Astrocyte (in vitro differentiated cells and primary cell): Measurements from ENCODE around the gene BCAR1. TPM values are rescaled to one million over a fixed set of nuclear protein-coding genes. Genes with fewer than 3 reads are reported as not detected.
"Not testable (repeated sequence)": the region's sequence is repeated elsewhere in the genome, so short reads cannot be mapped to it uniquely, and the experiment has no call there.

Source experiments
- DNase-seq: peaks from one replicate; pipeline ENCODE4 v3.0.0-alpha.2; 2010; ENCODE audit warnings: low read depth
- FAIRE-seq: peaks from 2 replicates; lab custom pipeline; 2011; peaks lifted over from hg19 to GRCh38; lab: Jason Lieb, UNC
- H2AFZ ChIP-seq: 2 replicates; pipeline ENCODE4 v1.6.0; 2012; ENCODE audit warnings: low read depth, low read length, inconsistent platforms
- H3K27ac ChIP-seq: 2 replicates; pipeline ENCODE4 v1.5.1; 2011; ENCODE audit warnings: low read depth, low read length, inconsistent platforms
- H3K27me3 ChIP-seq: 2 replicates; pipeline ENCODE4 v1.6.0; 2011; ENCODE audit warnings: low read length, inconsistent platforms; ENCODE audit not compliant: insufficient read depth
- H3K36me3 ChIP-seq: 2 replicates; pipeline ENCODE4 v1.5.1; 2011; ENCODE audit warnings: low read length, inconsistent platforms; ENCODE audit not compliant: insufficient read depth
- H3K4me1 ChIP-seq: 2 replicates; pipeline ENCODE4 v1.5.1; 2011; ENCODE audit warnings: low read length, inconsistent platforms; ENCODE audit not compliant: insufficient read depth
- H3K4me2 ChIP-seq: 2 replicates; pipeline ENCODE4 v1.6.0; 2012; ENCODE audit warnings: low read length, inconsistent platforms
- H3K4me3 ChIP-seq: 2 replicates; pipeline ENCODE4 v1.5.1; 2011; ENCODE audit warnings: low read depth, mild to moderate bottlenecking, low read length, inconsistent platforms; ENCODE audit not compliant: insufficient read depth
- H3K79me2 ChIP-seq: 2 replicates; pipeline ENCODE4 v1.6.0; 2012; ENCODE audit warnings: mild to moderate bottlenecking, low read length, inconsistent platforms; ENCODE audit not compliant: insufficient read depth
- H3K9ac ChIP-seq: 2 replicates; pipeline ENCODE4 v1.6.0; 2012; ENCODE audit warnings: mild to moderate bottlenecking, low read length, inconsistent platforms
- H3K9me3 ChIP-seq: 2 replicates; pipeline ENCODE4 v1.5.1; 2012; ENCODE audit warnings: low read depth, mild to moderate bottlenecking, low read length, inconsistent platforms; ENCODE audit not compliant: insufficient read depth
- H4K20me1 ChIP-seq: 2 replicates; pipeline ENCODE4 v1.6.0; 2012; ENCODE audit warnings: low read length, inconsistent platforms; ENCODE audit not compliant: insufficient read depth
- H3K27ac Mint-ChIP-seq: one replicate; pipeline ENCODE4 v1.8.0; 2021; ENCODE audit warnings: mild to moderate bottlenecking, mixed read lengths; ENCODE audit not compliant: unreplicated experiment
- H3K27me3 Mint-ChIP-seq: one replicate; pipeline ENCODE4 v1.8.0; 2021; ENCODE audit warnings: low read depth, mixed read lengths; ENCODE audit not compliant: unreplicated experiment
- H3K36me3 Mint-ChIP-seq: one replicate; pipeline ENCODE4 v1.8.0; 2021; ENCODE audit warnings: low read depth, mixed read lengths; ENCODE audit not compliant: unreplicated experiment
- H3K4me1 Mint-ChIP-seq: one replicate; pipeline ENCODE4 v1.8.0; 2021; ENCODE audit warnings: low read depth, mixed read lengths; ENCODE audit not compliant: unreplicated experiment
- H3K4me3 Mint-ChIP-seq: one replicate; pipeline ENCODE4 v1.8.0; 2021; ENCODE audit warnings: mild to moderate bottlenecking, moderate library complexity, mixed read lengths; ENCODE audit not compliant: unreplicated experiment
- H3K9me3 Mint-ChIP-seq: one replicate; pipeline ENCODE4 v1.8.0; 2021; ENCODE audit warnings: mild to moderate bottlenecking, mixed read lengths; ENCODE audit not compliant: unreplicated experiment
- CTCF ChIP-seq: IDR thresholded peaks from 2 replicates; pipeline ENCODE4 v1.5.1; 2011; ENCODE audit warnings: low read depth, mild to moderate bottlenecking, inconsistent platforms, low read length, moderate library complexity; ENCODE audit not compliant: insufficient read depth
- EZH2 ChIP-seq: IDR thresholded peaks from 2 replicates; pipeline ENCODE4 v1.6.1; 2012; ENCODE audit warnings: mild to moderate bottlenecking, low read length, inconsistent platforms; ENCODE audit not compliant: insufficient read depth
- total RNA-seq: library from RNA; stranded (reverse); gene quantifications from 2 replicates; pipeline ENCODE4 v1.2.1, GENCODE V29; 2021

BCAR1 gene
- total RNA-seq, 1 donor from 2014 or later: 296 TPM

- Histone ChIP-seq H3K4me3 (no peak overlapping the region), H3K9ac (no peak overlapping the region), H3K79me2 (no peaks in the 10 kb centered on the region), H3K36me3 (no peaks in the 10 kb centered on the region), H4K20me1 (no peaks in the 10 kb centered on the region), H3K9me3 (no peaks in the 10 kb centered on the region), H3K4me1 (no peaks in the 10 kb centered on the region), H2AFZ (no peak overlapping the region), H3K27ac (no peak overlapping the region), H3K27me3 (no peaks in the 10 kb centered on the region), H3K4me2 (no peak overlapping the region)
- no peak overlapping the region for H3K4me3 Mint-ChIP-seq
- no peak overlapping the region for H3K27ac Mint-ChIP-seq
- H3K27me3 Mint-ChIP-seq: peaks cover 9% of the 10 kb centered on the region
- TF ChIP-seq EZH2 (no peak), CTCF (no peak)
- H3K9me3 Mint-ChIP-seq: no peaks in the 10 kb centered on the region
- H3K4me1 Mint-ChIP-seq: peaks cover 2% of the 10 kb centered on the region
- FAIRE-seq (no peak), DNase-seq (no peak)
- H3K36me3 Mint-ChIP-seq: no peaks in the 10 kb centered on the region
Observed at GRCh38 chr16:75216127-75216526, 35.3 kb downstream of the BCAR1 start.

GRCh38 chr16:75211286-75211685 lies 40.1 kb downstream of the BCAR1 start:
- not testable (repeated sequence) for H3K79me2 ChIP-seq, H3K9ac ChIP-seq, H2AFZ ChIP-seq, FAIRE-seq, H3K4me3 Mint-ChIP-seq, H3K9me3 ChIP-seq, H3K4me3 ChIP-seq, H4K20me1 ChIP-seq, H3K36me3 ChIP-seq, DNase-seq, H3K27ac Mint-ChIP-seq, H3K4me1 ChIP-seq, H3K4me1 Mint-ChIP-seq, H3K36me3 Mint-ChIP-seq, H3K4me2 ChIP-seq, H3K9me3 Mint-ChIP-seq, H3K27ac ChIP-seq, H3K27me3 ChIP-seq
- peaks cover 11% of the 10 kb centered on the region for H3K27me3 Mint-ChIP-seq

- no peaks in the 10 kb centered on the region for H4K20me1 ChIP-seq
- no peak overlapping the region for H3K4me2 ChIP-seq
- no peaks in the 10 kb centered on the region for H3K36me3 Mint-ChIP-seq
- no peak overlapping the region for H3K4me3 Mint-ChIP-seq
- DNase-seq (no peak), FAIRE-seq (no peak)
- no peaks in the 10 kb centered on the region for H3K9me3 ChIP-seq
- peaks cover 11% of the 10 kb centered on the region for H3K27me3 Mint-ChIP-seq
- no peak overlapping the region for H3K27ac ChIP-seq
- no peak overlapping the region for H3K27ac Mint-ChIP-seq
- peaks cover 2% of the 10 kb centered on the region for H3K4me1 Mint-ChIP-seq
- H3K27me3 ChIP-seq: no peaks in the 10 kb centered on the region
- no peaks in the 10 kb centered on the region for H3K79me2 ChIP-seq
- TF ChIP-seq EZH2 (no peak), CTCF (no peak)
- H3K36me3 ChIP-seq: no peaks in the 10 kb centered on the region
- peaks cover 3% of the 10 kb centered on the region for H3K4me1 ChIP-seq
- H2AFZ ChIP-seq: no peak overlapping the region
- no peak overlapping the region for H3K9ac ChIP-seq
- H3K4me3 ChIP-seq: no peak overlapping the region
- no peaks in the 10 kb centered on the region for H3K9me3 Mint-ChIP-seq
Observed at GRCh38 chr16:75209944-75210343, 41.5 kb downstream of the BCAR1 start.

- not testable (repeated sequence) for H3K4me2 ChIP-seq, H3K4me1 Mint-ChIP-seq, H3K27ac ChIP-seq, H3K27ac Mint-ChIP-seq, H3K36me3 Mint-ChIP-seq, H4K20me1 ChIP-seq, H3K36me3 ChIP-seq, H3K79me2 ChIP-seq, H3K9me3 Mint-ChIP-seq, H3K4me3 Mint-ChIP-seq, H3K27me3 ChIP-seq, DNase-seq, H3K4me1 ChIP-seq, H3K9ac ChIP-seq, H3K4me3 ChIP-seq, FAIRE-seq, H3K9me3 ChIP-seq, H2AFZ ChIP-seq
- peaks cover 11% of the 10 kb centered on the region for H3K27me3 Mint-ChIP-seq
Observed at GRCh38 chr16:75209514-75209913, 41.9 kb downstream of the BCAR1 start.
